GM20431 (cell line): ENCODE measurements around the gene HAUS7.

Experiments used
- in situ Hi-C: fragments of 300-500 bp; cut with MseI, MboI; formaldehyde crosslinking; loops from one replicate; pipeline ENCODE4 v1.15.0; 2020; ENCODE audit warnings: low sequenced_read_pairs; ENCODE audit not compliant: unreplicated experiment

Gene HAUS7

GRCh38 chrX:153443476-153444332, 26.7 kb downstream of the HAUS7 start:
- in situ Hi-C loops, result no loop called here

DNA sequence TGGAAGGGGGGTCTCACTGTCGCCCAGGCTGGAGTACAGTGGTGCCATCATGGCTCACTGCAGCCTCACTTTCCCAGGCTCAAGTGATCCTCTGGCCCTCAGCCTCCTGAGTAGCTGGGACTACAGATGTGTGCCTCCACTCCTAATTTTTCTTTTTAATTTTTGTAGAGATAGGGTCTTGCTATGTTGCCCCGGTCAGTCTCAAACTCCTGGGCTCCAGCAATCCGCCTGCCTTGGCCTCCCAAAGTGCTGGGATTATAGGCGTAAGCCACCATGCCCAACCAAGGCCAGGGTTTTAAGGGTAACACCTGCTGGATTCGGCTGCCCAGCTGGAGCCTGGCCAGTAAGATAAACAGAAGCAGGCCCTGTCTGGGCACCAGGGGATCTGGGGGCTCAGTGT, 27.9 kb downstream of the HAUS7 start:
- in situ Hi-C loops, result no loop called here

GRCh38 chrX:153441981-153442380, 28.4 kb downstream of the HAUS7 start:
- in situ Hi-C loops, result no loop called here

DNA sequence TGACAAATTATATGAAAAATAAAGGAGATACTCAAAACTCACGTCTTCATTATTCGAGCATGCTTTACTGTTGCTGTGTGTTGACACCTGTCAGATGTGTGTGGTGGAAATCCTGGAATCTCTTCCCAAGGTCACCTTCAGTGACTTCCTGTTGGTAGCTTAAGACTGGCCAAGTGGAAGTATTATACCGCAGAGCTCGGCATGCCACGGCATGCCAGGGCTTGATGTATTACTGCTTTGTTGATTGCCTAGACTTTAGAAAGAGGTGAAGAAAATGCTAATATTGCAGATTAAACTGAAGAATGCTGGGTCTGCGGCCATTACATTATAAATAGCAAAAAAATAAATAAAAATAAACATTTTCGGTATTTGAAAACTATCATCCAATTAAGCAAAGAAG, 29.1 kb downstream of the HAUS7 start:
- in situ Hi-C loops, result no loop called here

GRCh38 chrX:153440556-153441135, 29.7 kb downstream of the HAUS7 start:
- in situ Hi-C loops, result no loop called here

DNA sequence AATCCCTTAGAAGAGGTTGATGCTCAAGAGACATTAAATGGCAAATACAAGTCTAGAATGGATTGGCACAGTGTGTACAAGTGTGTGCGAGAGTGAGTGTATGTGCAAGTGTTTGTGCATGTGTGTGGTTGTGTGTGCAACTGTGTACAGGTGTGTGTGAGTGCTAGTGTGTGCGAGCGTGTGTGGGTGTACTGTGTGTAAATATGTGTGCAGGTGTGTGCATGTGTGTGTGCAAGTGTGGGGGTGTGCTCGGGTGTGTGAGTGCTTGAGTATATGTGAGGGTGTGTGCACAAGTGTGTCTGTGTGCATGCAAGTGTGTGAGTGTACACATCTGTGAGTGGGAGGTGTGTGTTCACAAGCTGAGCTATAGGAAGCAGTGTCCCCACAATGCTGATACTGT, 30.4 kb downstream of the HAUS7 start:
- in situ Hi-C loops, result no loop called here

DNA sequence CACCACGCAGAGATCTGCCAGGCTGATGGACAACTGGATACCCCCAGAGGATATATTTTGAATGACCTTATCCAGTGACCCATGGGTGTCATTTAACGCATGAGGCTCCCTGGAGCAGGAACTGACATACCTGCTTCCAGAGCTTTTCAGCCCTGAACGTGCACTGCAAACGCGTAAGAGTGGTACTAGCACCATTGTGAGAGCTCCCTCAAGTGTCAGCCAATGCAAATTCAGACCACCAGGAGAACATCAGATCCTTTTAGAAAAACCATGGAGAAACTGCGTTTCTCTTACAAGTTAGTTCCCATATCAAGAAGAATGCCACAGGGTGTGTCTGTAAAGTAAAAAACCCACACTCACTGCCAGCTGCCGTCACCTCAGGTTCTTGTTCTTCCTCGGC, 31.8 kb downstream of the HAUS7 start:
- in situ Hi-C loops, result no loop called here

GRCh38 chrX:153435845-153436244, 34.5 kb downstream of the HAUS7 start:
- in situ Hi-C loops, result no loop called here

GRCh38 chrX:153434801-153435200, 35.6 kb downstream of the HAUS7 start:
- in situ Hi-C loops, result no loop called here

DNA sequence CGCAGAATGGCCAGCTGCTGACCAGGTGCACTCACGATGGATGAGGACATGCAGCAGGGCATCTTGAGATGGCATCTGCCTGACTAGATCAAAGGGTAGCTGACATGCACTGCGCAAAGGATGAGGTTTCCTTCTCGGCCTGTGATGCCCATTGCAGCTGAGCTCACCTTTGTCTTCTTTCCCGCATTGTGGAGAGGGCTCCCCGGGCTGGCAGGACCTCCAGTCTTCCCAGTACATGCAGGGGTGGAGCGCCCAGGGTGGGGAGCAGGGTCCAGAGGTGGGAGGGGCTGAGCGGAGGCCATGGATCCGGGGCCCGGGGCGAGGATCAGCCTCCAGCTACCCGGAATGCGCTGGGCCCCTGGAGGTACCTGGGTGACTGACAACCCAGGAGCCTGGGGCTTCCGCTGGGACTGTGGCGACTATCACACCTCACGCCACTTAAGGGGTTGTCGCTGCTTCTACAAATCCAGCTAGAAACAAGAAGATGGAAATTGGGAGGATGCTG, 36.5 kb downstream of the HAUS7 start:
- in situ Hi-C loops, result no loop called here

GRCh38 chrX:153433161-153433680, 37.2 kb downstream of the HAUS7 start:
- in situ Hi-C loops, result no loop called here

GRCh38 chrX:153430796-153431195, 39.6 kb downstream of the HAUS7 start:
- in situ Hi-C loops, result no loop called here

DNA sequence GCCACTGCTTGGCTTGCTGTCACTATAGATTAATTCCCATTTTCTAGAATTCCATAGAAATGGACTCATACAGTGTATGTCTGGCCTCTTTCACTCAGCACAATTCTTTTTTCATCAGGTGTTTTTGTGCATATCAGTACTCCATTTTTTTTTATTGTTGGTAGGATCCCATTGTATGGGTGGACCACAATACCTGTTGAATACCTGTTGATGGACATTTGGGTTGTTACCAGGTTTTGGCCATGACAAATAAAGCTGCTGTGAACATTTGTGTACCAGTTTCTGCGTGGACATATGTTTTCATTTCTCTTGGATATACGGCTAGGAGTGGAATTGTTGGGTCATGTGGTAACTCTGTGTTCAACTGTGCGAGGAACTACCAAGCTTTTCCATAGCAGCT, 44.2 kb downstream of the HAUS7 start:
- in situ Hi-C loops, result no loop called here

- in situ Hi-C loops, result no loop called here
Observed at GRCh38 chrX:153423652-153424051, 46.7 kb downstream of the HAUS7 start.

DNA sequence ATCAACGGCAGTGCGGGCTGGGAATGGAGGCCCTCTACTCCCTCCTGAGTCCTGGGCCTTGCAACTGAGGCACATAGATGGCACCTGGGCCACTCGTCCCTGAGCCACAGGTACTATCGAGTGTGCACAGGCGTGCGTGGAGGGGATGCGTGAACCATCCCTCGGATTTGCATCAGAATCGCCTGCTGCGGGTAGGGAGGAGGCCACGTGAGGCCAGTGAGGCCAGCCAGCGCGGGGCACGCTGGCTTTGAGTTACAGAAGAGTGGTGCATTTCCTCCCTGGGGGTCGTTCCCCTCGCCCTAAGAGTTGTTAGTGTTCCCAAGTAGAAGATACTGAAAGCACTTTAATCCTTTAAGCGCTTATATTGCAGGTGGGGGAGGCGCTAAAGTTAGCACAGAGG, 48.5 kb downstream of the HAUS7 start:
- in situ Hi-C loops, result no loop called here

- in situ Hi-C loops, result no loop called here
Observed at GRCh38 chrX:153420851-153421599, 49.4 kb downstream of the HAUS7 start.

GRCh38 chrX:153417637-153418036, 52.7 kb downstream of the HAUS7 start:
- in situ Hi-C loops, result no loop called here

DNA sequence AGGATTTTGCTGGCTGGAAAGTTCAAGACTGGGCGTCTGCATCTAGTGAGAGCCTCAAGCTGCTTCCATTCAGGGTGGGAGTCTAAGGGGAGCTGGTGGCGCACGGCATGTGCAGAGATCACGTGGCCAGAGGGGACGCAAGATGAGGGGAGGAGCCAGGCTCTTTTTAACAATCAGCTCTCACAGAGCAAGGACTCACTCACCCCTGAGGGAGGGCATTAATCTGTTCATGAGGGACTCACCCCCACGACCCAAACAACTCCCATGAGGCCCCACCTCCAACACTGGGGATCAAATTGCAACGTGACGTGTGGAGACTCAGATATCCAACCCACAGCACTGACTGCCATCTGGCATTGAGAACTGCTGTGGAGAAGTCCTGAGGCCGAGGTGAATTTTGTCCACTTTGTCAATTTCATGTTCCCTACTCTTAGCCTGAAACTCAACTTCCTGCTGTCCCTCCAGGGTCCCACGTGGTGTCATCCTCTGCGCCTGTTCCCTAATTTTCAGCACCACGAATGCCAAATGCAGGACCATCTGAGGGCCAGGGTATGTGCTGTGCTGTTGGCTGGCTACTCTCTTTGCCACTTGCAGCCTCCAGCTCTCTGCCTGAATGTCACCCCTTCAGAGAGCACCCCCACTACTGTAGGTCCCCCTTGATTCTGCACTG, 53.5 kb downstream of the HAUS7 start:
- in situ Hi-C loops, result no loop called here

DNA sequence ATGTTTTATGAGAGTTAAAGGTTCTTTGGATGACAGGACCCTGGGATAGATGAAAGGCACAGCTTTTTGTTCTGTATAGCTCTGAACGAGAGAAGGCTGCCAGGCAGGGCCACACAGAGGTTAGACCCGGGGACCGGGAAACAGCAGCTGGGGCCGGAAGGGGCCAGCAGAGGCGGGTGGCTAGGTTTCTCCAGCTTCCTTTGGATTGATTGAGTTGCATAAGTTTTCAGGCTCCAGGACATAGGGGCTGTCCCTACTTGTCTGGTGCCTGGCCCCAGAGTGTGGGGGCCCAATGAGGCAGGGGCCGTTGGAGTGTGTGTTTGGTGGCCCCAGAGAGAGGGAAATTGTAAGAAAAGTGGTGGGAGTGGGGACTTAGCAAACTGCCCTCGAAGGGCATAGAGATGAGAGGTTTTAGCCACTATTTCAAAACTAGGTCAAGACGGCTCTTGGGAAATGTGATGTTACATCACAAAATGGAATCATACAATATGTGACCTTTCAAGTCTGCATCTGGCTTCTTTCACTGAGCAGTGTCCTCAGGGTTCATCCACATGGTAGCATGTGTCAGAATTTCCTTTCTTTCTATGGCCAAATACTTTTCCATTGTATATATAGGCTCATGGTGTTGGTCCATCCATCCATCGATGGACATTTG, 55.4 kb downstream of the HAUS7 start:
- in situ Hi-C loops, result no loop called here

DNA sequence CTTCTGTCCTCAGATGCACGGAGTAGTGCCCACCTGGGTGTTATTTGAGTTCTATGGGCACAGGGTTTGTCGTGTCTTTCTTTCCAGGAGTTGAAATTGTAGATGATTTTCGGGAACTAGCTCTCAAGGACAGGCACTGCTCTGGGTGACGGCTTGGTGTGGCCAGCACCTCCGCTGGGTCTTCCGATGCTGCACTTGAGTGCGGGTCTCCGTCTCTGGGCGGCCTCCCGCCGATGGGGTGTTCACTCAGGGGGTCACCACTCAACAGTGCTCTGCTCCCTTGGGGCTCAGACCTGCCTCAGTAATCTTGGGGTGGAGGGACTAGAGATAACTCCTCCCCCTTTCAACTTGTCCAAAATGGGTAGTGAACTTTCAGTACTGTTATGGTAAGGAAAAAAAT, 56.6 kb downstream of the HAUS7 start:
- in situ Hi-C loops, result no loop called here
